Cardiac fibroblast (primary cell): Measurements from ENCODE around the gene SF3A2.

ENCODE experiments used
- DNase-seq, 2 donors: peaks; one replicate each; pipeline versions ENCODE4 v3.0.0 to v3.0.0-alpha.2; 2010; ENCODE audit warnings: low read depth in 2 of 2
- H3K4me3 ChIP-seq, 2 donors: replicated peaks in 1 of 2; 1 replicate in 1 of 2; 2 replicates in 1 of 2; pipeline ENCODE4 v1.5.1; 2011; ENCODE audit warnings: low read depth in 2 of 2, low read length in 2 of 2, mild to moderate bottlenecking in 2 of 2, moderate library complexity in 1 of 2
- CTCF ChIP-seq: IDR thresholded peaks from one replicate; pipeline ENCODE4 v1.5.1; 2011; ENCODE audit warnings: low read depth, mild to moderate bottlenecking, low read length, inconsistent platforms

SF3A2 gene

GRCh38 chr19:2252055-2252796 is 15.6 kb downstream of the SF3A2 start:
- no peak for DNase-seq
- no peak overlapping the region for H3K4me3 ChIP-seq
- no peak for TF ChIP-seq CTCF

- DNase-seq: no peak
- no peak for TF ChIP-seq CTCF
- no peak overlapping the region for H3K4me3 ChIP-seq
Observed at GRCh38 chr19:2252797-2253105, 16.1 kb downstream of the SF3A2 start.

GRCh38 chr19:2253106-2254063 is 16.8 kb downstream of the SF3A2 start:
- no peak for DNase-seq
- no peak for TF ChIP-seq CTCF
- no peak overlapping the region for H3K4me3 ChIP-seq

GRCh38 chr19:2254064-2254872 is 17.6 kb downstream of the SF3A2 start:
- peak; percentile 43 for TF ChIP-seq CTCF
- no peak overlapping the region for H3K4me3 ChIP-seq
- peak in 1 of 2 donors; percentile 51 for DNase-seq

- H3K4me3 ChIP-seq: no peak overlapping the region
- no peak for TF ChIP-seq CTCF
- no peak for DNase-seq
Observed at GRCh38 chr19:2255112-2255845, 18.7 kb downstream of the SF3A2 start.
